Fibroblast of lung (primary cell): Measurements from ENCODE around the gene LINC01488. TPM values are rescaled to one million over a fixed set of nuclear protein-coding genes. Genes with fewer than 3 reads are reported as not detected.

Experiments used
- DNase-seq, 2 donors: peaks; one replicate each; pipeline versions ENCODE4 v3.0.0 to v3.0.0-alpha.2; 2010; ENCODE audit warnings: low read depth in 2 of 2
- H2AFZ ChIP-seq: 2 replicates; pipeline ENCODE4 v1.5.1; 2012; ENCODE audit warnings: low read length, control low read depth, inconsistent platforms
- H3K27ac ChIP-seq: 2 replicates; pipeline ENCODE4 v1.5.1; 2011; ENCODE audit warnings: low read length, control low read depth; ENCODE audit not compliant: insufficient read depth
- H3K27me3 ChIP-seq: 2 replicates; pipeline ENCODE4 v1.5.1; 2011; ENCODE audit warnings: mild to moderate bottlenecking, low read length; ENCODE audit not compliant: control insufficient read depth, insufficient read depth
- H3K36me3 ChIP-seq: 2 replicates; pipeline ENCODE4 v1.5.1; 2011; ENCODE audit warnings: low read length; ENCODE audit not compliant: control insufficient read depth, insufficient read depth
- H3K4me1 ChIP-seq: 2 replicates; pipeline ENCODE4 v1.5.1; 2011; ENCODE audit warnings: low read length; ENCODE audit not compliant: control insufficient read depth, insufficient read depth; ENCODE audit errors: extremely low read depth
- H3K4me2 ChIP-seq: 2 replicates; pipeline ENCODE4 v1.5.1; 2011; ENCODE audit warnings: low read length, control low read depth; ENCODE audit not compliant: insufficient read depth; ENCODE audit errors: extremely low read depth
- H3K4me3 ChIP-seq, 4 experiments: fragments of 200-600 bp in 1 of 4; sonication (generic) in 1 of 4; replicated peaks in 1 of 4; 2 replicates each; pipeline ENCODE4 v1.5.1; 2011 to 2016; ENCODE audit warnings: low read length in 4 of 4, low read depth in 3 of 4, mild to moderate bottlenecking in 3 of 4, control low read depth in 2 of 4, inconsistent platforms in 1 of 4, mixed read lengths in 1 of 4; ENCODE audit not compliant: insufficient read depth in 1 of 4; ENCODE audit errors: control extremely low read depth in 1 of 4
- H3K79me2 ChIP-seq: 2 replicates; pipeline ENCODE4 v1.5.1; 2012; ENCODE audit warnings: mild to moderate bottlenecking, low read length, inconsistent platforms; ENCODE audit not compliant: control insufficient read depth, insufficient read depth
- H3K9ac ChIP-seq: 2 replicates; pipeline ENCODE4 v1.5.1; 2011; ENCODE audit warnings: mild to moderate bottlenecking, low read length, control low read depth; ENCODE audit not compliant: insufficient read depth
- H3K9me3 ChIP-seq: 2 replicates; pipeline ENCODE4 v1.5.1; 2012; ENCODE audit warnings: low read depth, low read length; ENCODE audit not compliant: control insufficient read depth, insufficient read depth
- H4K20me1 ChIP-seq: 2 replicates; pipeline ENCODE4 v1.5.1; 2011; ENCODE audit warnings: low read length; ENCODE audit not compliant: control insufficient read depth, insufficient read depth; ENCODE audit errors: extremely low read depth
- EZH2 ChIP-seq: IDR thresholded peaks from 2 replicates; pipeline ENCODE4 v1.5.1; 2012; ENCODE audit warnings: low read length, control low read depth, mild to moderate bottlenecking; ENCODE audit errors: missing control alignments
- polyA plus RNA-seq, 2 donors: library from polyadenylated mRNA; depleted of rRNA in 1 of 2; stranded (reverse) in 1 of 2; unstranded in 1 of 2; fragments of >200 nt; gene quantifications; 2 replicates each; pipeline ENCODE4 v1.2.1, GENCODE V29; 2011 to 2012; ENCODE audit warnings: missing spikeins in 1 of 2
- total RNA-seq: library from RNA; depleted of rRNA; stranded (reverse); fragments of >200 nt; gene quantifications from 2 replicates; pipeline ENCODE4 v1.2.1, GENCODE V29; 2014
- TF ChIP-seq, protein P1 (sequence below), 2 donors: IDR thresholded peaks in 1 of 2; conservative IDR thresholded peaks in 1 of 2; 1 replicate in 1 of 2; 2 replicates in 1 of 2; pipeline ENCODE4 v1.5.1; 2011 to 2012; ENCODE audit warnings: low read length in 2 of 2, control low read depth in 1 of 2, inconsistent platforms in 1 of 2, low read depth in 1 of 2, mild to moderate bottlenecking in 1 of 2

Gene LINC01488
- total and polyA plus RNA-seq, 2 donors (not counting 1 experiment from before 2014, with no cell fraction given), result not detected

- H3K79me2 ChIP-seq, result no peaks in the 10 kb centered on the region
- H4K20me1 ChIP-seq, result no peaks in the 10 kb centered on the region
- H3K4me2 ChIP-seq, result no peak overlapping the region
- H3K9me3 ChIP-seq, result no peaks in the 10 kb centered on the region
- H3K4me3 ChIP-seq, result no peak overlapping the region
- no peak overlapping the region for H2AFZ ChIP-seq
- DNase-seq, result no peak
- H3K36me3 ChIP-seq, result no peaks in the 10 kb centered on the region
- H3K9ac ChIP-seq, result no peak overlapping the region
- TF ChIP-seq, protein P1, sequence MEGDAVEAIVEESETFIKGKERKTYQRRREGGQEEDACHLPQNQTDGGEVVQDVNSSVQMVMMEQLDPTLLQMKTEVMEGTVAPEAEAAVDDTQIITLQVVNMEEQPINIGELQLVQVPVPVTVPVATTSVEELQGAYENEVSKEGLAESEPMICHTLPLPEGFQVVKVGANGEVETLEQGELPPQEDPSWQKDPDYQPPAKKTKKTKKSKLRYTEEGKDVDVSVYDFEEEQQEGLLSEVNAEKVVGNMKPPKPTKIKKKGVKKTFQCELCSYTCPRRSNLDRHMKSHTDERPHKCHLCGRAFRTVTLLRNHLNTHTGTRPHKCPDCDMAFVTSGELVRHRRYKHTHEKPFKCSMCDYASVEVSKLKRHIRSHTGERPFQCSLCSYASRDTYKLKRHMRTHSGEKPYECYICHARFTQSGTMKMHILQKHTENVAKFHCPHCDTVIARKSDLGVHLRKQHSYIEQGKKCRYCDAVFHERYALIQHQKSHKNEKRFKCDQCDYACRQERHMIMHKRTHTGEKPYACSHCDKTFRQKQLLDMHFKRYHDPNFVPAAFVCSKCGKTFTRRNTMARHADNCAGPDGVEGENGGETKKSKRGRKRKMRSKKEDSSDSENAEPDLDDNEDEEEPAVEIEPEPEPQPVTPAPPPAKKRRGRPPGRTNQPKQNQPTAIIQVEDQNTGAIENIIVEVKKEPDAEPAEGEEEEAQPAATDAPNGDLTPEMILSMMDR (conservative IDR thresholded peaks at IDR 0.05 in 1 of 2, IDR thresholded peaks at IDR 0.05 in 1 of 2; ENCODE audit: low read depth in 1 of 2, low read length in 2 of 2), result no peak
- TF ChIP-seq EZH2, result no peak
- H3K27ac ChIP-seq, result no peak overlapping the region
- no peaks in the 10 kb centered on the region for H3K27me3 ChIP-seq
- H3K4me1 ChIP-seq, result peaks cover 12% of the 10 kb centered on the region
These were observed 17.2 kb downstream of the LINC01488 start for GRCh38 chr11:69498614-69499175.

DNA sequence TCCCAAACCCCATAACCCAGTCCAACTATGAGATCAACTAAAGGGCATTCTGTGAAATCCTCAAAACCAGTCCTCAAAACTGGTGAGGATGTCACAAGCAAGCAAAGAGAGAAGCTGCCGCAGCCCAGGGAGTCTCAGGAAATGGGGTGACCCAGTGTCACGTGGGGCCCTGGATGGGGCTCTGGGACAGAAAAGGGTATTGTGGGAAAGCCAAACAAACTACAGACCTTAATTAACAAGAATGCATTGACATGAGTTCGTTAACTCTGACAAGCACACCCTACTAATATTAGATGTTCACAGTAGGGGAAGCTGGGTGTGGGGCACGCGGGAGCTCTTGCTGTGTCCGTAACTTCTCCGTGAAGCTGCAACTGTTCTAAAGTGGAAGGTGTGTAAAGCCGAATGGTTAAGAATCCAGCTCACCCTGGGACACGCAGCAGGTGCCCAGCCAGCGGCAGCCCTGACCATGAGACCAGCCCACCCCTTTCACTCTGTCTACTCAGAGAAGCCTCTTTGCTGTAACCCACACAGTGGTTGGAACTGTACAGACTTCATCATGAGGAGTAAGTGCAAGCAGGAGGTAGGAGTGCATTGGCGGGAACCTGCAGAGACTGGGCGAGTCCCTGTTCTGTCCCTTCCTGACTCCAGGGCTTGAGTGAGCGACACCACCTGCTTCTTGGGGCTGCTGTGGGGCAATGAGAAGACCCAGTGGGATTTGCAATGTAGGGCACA lies 17.9 kb downstream of the LINC01488 start:
- Histone ChIP-seq H3K27ac (no peak overlapping the region), H3K27me3 (no peaks in the 10 kb centered on the region), H3K4me2 (no peak overlapping the region), H4K20me1 (no peaks in the 10 kb centered on the region), H3K4me1 (peaks cover 12% of the 10 kb centered on the region), H3K36me3 (no peaks in the 10 kb centered on the region), H3K9me3 (no peaks in the 10 kb centered on the region), H3K9ac (no peak overlapping the region), H3K4me3 (no peak overlapping the region), H2AFZ (no peak overlapping the region), H3K79me2 (no peaks in the 10 kb centered on the region)
- no peak for DNase-seq
- no peak for TF ChIP-seq EZH2
- TF ChIP-seq, protein P1 (conservative IDR thresholded peaks at IDR 0.05 in 1 of 2, IDR thresholded peaks at IDR 0.05 in 1 of 2; ENCODE audit: low read depth in 1 of 2, low read length in 2 of 2), result no peak

- DNase-seq, result no peak
- Histone ChIP-seq H3K4me3 (no peak overlapping the region), H2AFZ (no peak overlapping the region), H3K36me3 (no peaks in the 10 kb centered on the region), H3K4me2 (no peak overlapping the region), H4K20me1 (no peaks in the 10 kb centered on the region), H3K27ac (no peak overlapping the region), H3K4me1 (peaks cover 12% of the 10 kb centered on the region), H3K9ac (no peak overlapping the region), H3K27me3 (no peaks in the 10 kb centered on the region), H3K79me2 (no peaks in the 10 kb centered on the region), H3K9me3 (no peaks in the 10 kb centered on the region)
- TF ChIP-seq, protein P1 (conservative IDR thresholded peaks at IDR 0.05 in 1 of 2, IDR thresholded peaks at IDR 0.05 in 1 of 2; ENCODE audit: low read depth in 1 of 2, low read length in 2 of 2), result no peak
- TF ChIP-seq EZH2, result no peak
These were observed 18.4 kb downstream of the LINC01488 start for GRCh38 chr11:69499918-69500284.
